AG04450 (cell line): Measurements from ENCODE around the gene CKLF. TPM values are rescaled to one million over a fixed set of nuclear protein-coding genes. Genes with fewer than 3 reads are reported as not detected.

Source experiments
- CTCF ChIA-PET: fragments of 300-600, 350-600 bp; formaldehyde crosslinking; extraction: SDS; loops from one replicate; lab custom pipeline; 2022; ENCODE audit warnings: antibody characterized with exemption, inconsistent platforms; lab: Charles Lee
- POLR2A ChIA-PET: fragments of 350-600 bp; formaldehyde crosslinking; extraction: SDS; loops from one replicate; lab custom pipeline; 2021; ENCODE audit warnings: antibody characterized with exemption, inconsistent platforms; lab: Yijun Ruan, JAX
- DNase-seq: peaks from one replicate; pipeline ENCODE4 v3.0.0-alpha.2; 2011; ENCODE audit warnings: low read depth, low spot score
- H3K27ac ChIP-seq: one replicate; pipeline ENCODE4 v1.5.1; 2012; ENCODE audit warnings: low read depth, low read length, control low read depth
- H3K27me3 ChIP-seq: one replicate; pipeline ENCODE4 v1.6.0; 2012; ENCODE audit warnings: low read length; ENCODE audit not compliant: control insufficient read depth, insufficient read depth
- H3K4me3 ChIP-seq: 2 replicates; pipeline ENCODE4 v1.5.1; 2011; ENCODE audit warnings: mild to moderate bottlenecking, low read depth, low read length, control low read depth
- H3K9me3 ChIP-seq: 2 replicates; pipeline ENCODE4 v1.5.1; 2012; ENCODE audit warnings: low read length; ENCODE audit not compliant: control insufficient read depth, insufficient read depth
- CTCF ChIP-seq: IDR thresholded peaks from 2 replicates; pipeline ENCODE4 v1.5.1; 2011; ENCODE audit warnings: low read depth, low read length, control low read depth, inconsistent platforms
- polyA plus RNA-seq: library from polyadenylated mRNA; depleted of rRNA; stranded (reverse); fragments of >200 nt; gene quantifications from 2 replicates; pipeline ENCODE4 v1.2.3, GENCODE V29; 2011

CKLF gene
- polyA plus RNA-seq, 1 experiment = 56.2 TPM

GRCh38 chr16:66574531-66574930 is 22.2 kb downstream of the CKLF start:
- Histone ChIP-seq H3K9me3 (no peaks in the 10 kb centered on the region), H3K27me3 (peaks cover 12% of the 10 kb centered on the region), H3K27ac (no peak overlapping the region), H3K4me3 (no peak overlapping the region)
- POLR2A ChIA-PET = no interaction called here
- CTCF ChIA-PET = interaction anchor here (1.8 kb wide), 1 partner anchor 76 kb away, joined by 4 read pairs; no protein-coding TSS in a partner anchor
- TF ChIP-seq CTCF = no peak
- no peak for DNase-seq

DNA sequence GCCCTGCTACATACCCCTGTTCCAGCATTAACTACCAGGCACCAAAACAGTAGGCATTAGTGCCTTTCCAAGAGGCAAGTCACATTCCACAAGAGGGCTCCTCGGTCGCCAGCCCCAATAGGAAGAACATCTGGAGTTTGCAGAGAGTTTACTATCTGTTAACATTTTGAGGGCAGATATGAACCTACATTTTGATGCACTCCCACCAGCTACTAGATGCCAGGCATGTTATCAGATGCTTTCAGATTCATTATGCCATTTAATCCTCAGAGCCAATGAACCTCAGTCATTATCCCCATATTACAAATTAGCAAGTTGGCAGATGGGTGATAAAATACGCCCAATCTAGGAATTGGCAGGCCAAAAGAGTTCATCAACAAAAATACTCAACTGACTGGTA is 22.7 kb downstream of the CKLF start:
- CTCF ChIA-PET = interaction anchor here (1.8 kb wide), 1 partner anchor 76 kb away, joined by 4 read pairs; no protein-coding TSS in a partner anchor
- DNase-seq = no peak
- no peak for TF ChIP-seq CTCF
- POLR2A ChIA-PET = no interaction called here
- H3K27ac ChIP-seq = no peak overlapping the region
- H3K9me3 ChIP-seq = no peaks in the 10 kb centered on the region
- H3K27me3 ChIP-seq = peaks cover 12% of the 10 kb centered on the region
- no peak overlapping the region for H3K4me3 ChIP-seq

- no peak for DNase-seq
- ChIA-PET CTCF (no interaction called here), POLR2A (no interaction called here)
- H3K4me3 ChIP-seq = no peak overlapping the region
- H3K27ac ChIP-seq = no peak overlapping the region
- H3K27me3 ChIP-seq = peaks cover 12% of the 10 kb centered on the region
- no peaks in the 10 kb centered on the region for H3K9me3 ChIP-seq
- no peak for TF ChIP-seq CTCF
Observed at GRCh38 chr16:66576296-66576695, 23.9 kb downstream of the CKLF start.

DNA sequence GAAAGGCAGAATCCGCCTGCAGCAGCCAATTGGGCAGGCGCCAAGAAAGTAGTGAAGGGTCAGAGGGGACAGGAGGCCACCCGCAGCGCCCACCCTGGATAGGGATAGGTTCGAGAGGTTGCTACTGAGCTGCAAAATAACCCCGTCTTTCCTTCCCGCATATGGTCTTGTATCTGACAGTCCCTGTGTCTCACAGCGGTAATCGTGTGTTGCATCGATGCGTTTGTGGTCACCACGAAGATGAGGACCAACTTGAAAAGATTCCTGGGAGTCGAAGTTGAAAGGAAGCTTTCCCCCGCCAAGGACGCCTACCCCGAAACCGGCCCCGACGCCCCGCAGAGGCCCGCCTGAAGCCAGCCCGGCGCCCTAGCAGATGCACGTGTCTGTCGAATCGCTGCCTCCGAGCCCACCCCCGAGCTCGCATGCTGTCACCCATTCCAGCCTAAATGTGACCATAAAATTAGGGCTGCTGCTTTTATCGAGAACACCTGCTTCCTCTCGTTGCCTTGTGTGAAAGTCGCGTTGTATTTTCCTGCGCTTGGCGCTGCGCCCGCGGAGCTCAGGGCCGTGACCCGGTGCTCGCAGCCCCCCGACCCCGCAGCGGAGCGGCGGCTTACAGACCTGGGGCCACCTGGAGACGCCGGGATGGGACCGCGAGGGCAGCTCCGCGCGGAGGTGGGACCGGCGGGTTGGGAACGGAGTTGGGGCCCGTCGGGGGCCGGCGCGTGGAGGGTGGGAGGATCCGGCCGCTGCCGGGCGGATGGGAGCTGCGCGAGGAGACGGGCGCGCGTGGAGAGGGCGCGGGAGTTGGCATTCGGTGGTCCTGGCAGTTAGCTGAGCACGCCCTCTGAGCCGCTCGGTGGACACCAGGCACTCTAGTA is 26.5 kb downstream of the CKLF start, which contains the start of gene CMTM2:
TSS of gene CMTM2 (plus strand) at position 813 of the 881 bp plus-strand sequence. CDS start 145 bp downstream, outside the sequence.
- H3K4me3 ChIP-seq = no peak within 1 kb of the TSS
- no peak for TF ChIP-seq CTCF
- H3K27me3 ChIP-seq = peaks cover 12% of the 10 kb centered on the region
- DNase-seq = no peak
- ChIA-PET CTCF (interaction anchor here (0.6 to 1.2 kb wide), 3 partner anchors 25 to 296 kb away, joined by 3 to 4 read pairs (median 4); no protein-coding TSS in a partner anchor), POLR2A (interaction anchor here (1.2 kb wide), 1 partner anchor 9 kb away, joined by 5 read pairs; no protein-coding TSS in a partner anchor)
- no peak within 1 kb of the TSS for H3K27ac ChIP-seq
- H3K9me3 ChIP-seq = no peaks in the 10 kb centered on the region

DNA sequence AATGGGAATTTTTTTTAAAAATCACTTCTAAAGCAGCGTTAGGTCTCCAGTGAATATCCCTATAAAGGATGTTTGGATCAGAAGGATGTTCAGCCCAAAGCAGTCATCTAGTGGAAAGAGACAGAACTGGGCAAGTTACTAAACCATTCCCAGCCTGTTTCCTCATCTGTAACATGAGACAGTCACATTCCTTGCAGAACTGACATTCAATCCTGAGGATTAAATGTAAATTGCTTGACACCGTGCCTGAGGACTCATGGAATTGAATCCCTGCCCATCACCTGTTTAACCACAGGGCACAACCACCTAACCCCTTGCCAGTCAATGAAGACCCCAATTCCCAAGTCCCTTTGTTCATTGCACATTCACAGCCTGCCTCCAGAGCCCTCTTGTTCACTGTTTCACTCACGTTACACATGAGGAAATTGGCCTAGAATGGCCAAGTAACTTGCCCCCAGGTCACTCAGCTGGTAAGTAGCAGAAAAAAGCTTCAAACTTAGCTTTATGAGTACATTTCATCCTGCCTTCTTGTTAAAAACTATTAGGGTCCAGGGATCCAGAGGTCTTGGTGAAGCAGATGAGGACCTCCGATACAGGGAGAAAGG is 28.3 kb downstream of the CKLF start:
- H3K9me3 ChIP-seq = no peaks in the 10 kb centered on the region
- POLR2A ChIA-PET = no interaction called here
- CTCF ChIA-PET = interaction anchor here (0.9 to 1.2 kb wide), 4 partner anchors 10 to 287 kb away, joined by 3 to 4 read pairs (median 4); no protein-coding TSS in a partner anchor
- TF ChIP-seq CTCF = peak; percentile 52
- peak overlapping the region; percentile 11 for H3K27ac ChIP-seq
- H3K4me3 ChIP-seq = no peak overlapping the region
- peak; percentile 53 for DNase-seq
- peaks cover 12% of the 10 kb centered on the region for H3K27me3 ChIP-seq
